Measurements from ENCODE around the gene ADGRV1. TPM values are rescaled to one million over a fixed set of nuclear protein-coding genes. Genes with fewer than 3 reads are reported as not detected.

Gene ADGRV1
- polyA plus RNA-seq, 3 donors: 0.18 to 0.33 TPM; not detected in 1

- Histone ChIP-seq H3K79me2 (ENCODE audit: insufficient read depth, low read length) (no peaks in the 10 kb centered on the region), H3K4me2 (replicated peaks; ENCODE audit: extremely low read depth, low read length, poor library complexity, severe bottlenecking) (no peak overlapping the region), H4K20me1 (ENCODE audit: insufficient read depth, low read length) (no peaks in the 10 kb centered on the region), H3K36me3 (replicated peaks in 1 of 2; ENCODE audit: control insufficient read depth in 1 of 2, insufficient read depth in 2 of 2, low read length in 2 of 2) (no peaks in the 10 kb centered on the region), H3K27me3 (ENCODE audit: control insufficient read depth in 2 of 2, insufficient read depth in 2 of 2, low read length in 2 of 2) (no peaks in the 10 kb centered on the region), H3K9ac (ENCODE audit: insufficient read depth, low read length, poor library complexity, severe bottlenecking) (no peak overlapping the region), H3K4me1 (ENCODE audit: control insufficient read depth in 1 of 2, insufficient read depth in 2 of 2, low read length in 2 of 2) (no peaks in the 10 kb centered on the region), H3K4me3 (replicated peaks in 1 of 3; ENCODE audit: low read depth in 2 of 3, low read length in 3 of 3) (no peak overlapping the region), H3K27ac (ENCODE audit: low read depth in 1 of 2, low read length in 2 of 2) (no peak overlapping the region), H2AFZ (ENCODE audit: insufficient read depth, low read depth, low read length, poor library complexity, severe bottlenecking) (no peak overlapping the region), H3K9me3 (replicated peaks in 1 of 2; ENCODE audit: control insufficient read depth in 1 of 2, insufficient read depth in 1 of 2, low read length in 2 of 2) (no peaks in the 10 kb centered on the region)
- Mint-ChIP-seq H3K36me3 (no peaks in the 10 kb centered on the region), H3K27me3 (ENCODE audit: low read depth in 3 of 3) (no peaks in the 10 kb centered on the region), H3K4me1 (peaks cover 5% of the 10 kb centered on the region), H3K4me3 (no peak overlapping the region), H3K27ac (no peak overlapping the region), H3K9me3 (no peaks in the 10 kb centered on the region)
- WGBS (ENCODE audit: insufficient coverage): 83% methylated on average over 2 of the region's 5 CpGs
- no peak for DNase-seq
- no peak for TF ChIP-seq CTCF (IDR thresholded peaks at IDR 0.05)
- intact Hi-C loops (cut with micrococcal nuclease): loop anchor here (2.0 to 5.0 kb wide), 2 partner anchors 550 to 554 kb away; no protein-coding TSS in a partner anchor
These were observed 308.5 kb downstream of the ADGRV1 start for GRCh38 chr5:90866915-90867731.

- H2AFZ ChIP-seq (ENCODE audit: insufficient read depth, low read depth, low read length, poor library complexity, severe bottlenecking): no peak overlapping the region
- no peaks in the 10 kb centered on the region for H3K27me3 ChIP-seq (ENCODE audit: control insufficient read depth in 2 of 2, insufficient read depth in 2 of 2, low read length in 2 of 2)
- H3K79me2 ChIP-seq (ENCODE audit: insufficient read depth, low read length): no peaks in the 10 kb centered on the region
- no peaks in the 10 kb centered on the region for H3K36me3 ChIP-seq (replicated peaks in 1 of 2; ENCODE audit: control insufficient read depth in 1 of 2, insufficient read depth in 2 of 2, low read length in 2 of 2)
- H3K4me2 ChIP-seq (replicated peaks; ENCODE audit: extremely low read depth, low read length, poor library complexity, severe bottlenecking): no peak overlapping the region
- no peak for TF ChIP-seq CTCF (IDR thresholded peaks at IDR 0.05)
- H3K9me3 ChIP-seq (replicated peaks in 1 of 2; ENCODE audit: control insufficient read depth in 1 of 2, insufficient read depth in 1 of 2, low read length in 2 of 2): no peaks in the 10 kb centered on the region
- DNase-seq: no peak
- no peak overlapping the region for H3K4me3 ChIP-seq (replicated peaks in 1 of 3; ENCODE audit: low read depth in 2 of 3, low read length in 3 of 3)
- intact Hi-C loops (cut with micrococcal nuclease): loop anchor here in 1 of 2 donors (5.0 kb wide), 1 partner anchor 549 kb away; no protein-coding TSS in a partner anchor
- Mint-ChIP-seq H3K4me1 (peaks cover 9% of the 10 kb centered on the region), H3K27me3 (ENCODE audit: low read depth in 3 of 3) (no peaks in the 10 kb centered on the region), H3K4me3 (no peak overlapping the region), H3K27ac (no peak overlapping the region), H3K36me3 (no peaks in the 10 kb centered on the region), H3K9me3 (no peaks in the 10 kb centered on the region)
- H3K4me1 ChIP-seq (ENCODE audit: control insufficient read depth in 1 of 2, insufficient read depth in 2 of 2, low read length in 2 of 2): no peaks in the 10 kb centered on the region
- 90% methylated on average over 3 of the region's 4 CpGs for WGBS (ENCODE audit: insufficient coverage)
- H3K27ac ChIP-seq (ENCODE audit: low read depth in 1 of 2, low read length in 2 of 2): no peak overlapping the region
- H4K20me1 ChIP-seq (ENCODE audit: insufficient read depth, low read length): no peaks in the 10 kb centered on the region
- H3K9ac ChIP-seq (ENCODE audit: insufficient read depth, low read length, poor library complexity, severe bottlenecking): no peak overlapping the region
These were observed 310.2 kb downstream of the ADGRV1 start for GRCh38 chr5:90868799-90869198.

Measured in CD14-positive monocyte (primary cell).